HK-2 (cell line): Measurements from ENCODE around the gene HOXB3.

Experiments used
- DNase-seq: peaks from one replicate; pipeline ENCODE4 v3.0.0-alpha.2; 2018; ENCODE audit not compliant: unreplicated experiment

The HOXB3 gene

DNA sequence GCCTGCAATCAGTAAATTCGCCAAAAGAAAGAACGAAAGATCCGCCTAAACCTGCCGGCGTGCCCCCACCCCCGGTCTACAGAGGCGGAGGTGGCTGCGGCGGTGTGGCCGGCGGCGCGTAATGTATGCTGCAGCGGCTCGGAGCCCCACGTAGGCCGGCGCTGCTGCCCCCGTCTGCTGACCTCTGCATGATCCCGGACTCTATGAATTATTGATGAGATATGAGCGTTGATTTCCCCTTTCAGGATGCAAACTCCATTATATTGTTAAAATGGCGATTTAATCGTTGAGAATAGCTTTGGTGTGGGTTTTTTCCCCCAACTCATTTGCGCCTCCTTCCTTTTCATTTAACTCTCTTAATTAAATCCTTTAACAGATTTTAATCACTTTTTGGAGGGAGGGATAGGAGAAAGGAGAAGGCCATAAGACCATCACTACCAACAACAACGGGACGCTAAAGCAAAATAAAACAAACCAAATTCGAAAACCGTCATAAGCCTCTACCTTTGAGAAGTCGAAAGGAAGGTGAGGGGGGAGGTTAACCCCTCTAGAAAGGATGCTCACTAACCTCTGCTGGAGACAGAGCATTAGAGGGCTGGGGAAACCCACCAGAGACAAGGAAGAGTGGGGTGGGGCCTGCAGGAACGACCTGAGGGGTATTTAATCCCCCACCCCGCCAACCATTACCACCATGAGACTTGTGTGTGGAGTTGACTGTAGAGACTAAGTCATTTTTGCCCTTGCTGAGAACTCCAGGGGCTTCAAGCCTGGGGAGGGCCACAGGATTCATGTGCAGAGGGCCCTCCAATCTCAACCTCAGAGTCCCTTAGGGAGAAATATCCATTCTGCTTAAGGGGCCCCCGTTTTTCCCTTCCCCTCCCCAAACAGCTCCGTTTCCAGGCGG lies 3.4 kb downstream of the HOXB3 start:
- DNase-seq = no peak

DNA sequence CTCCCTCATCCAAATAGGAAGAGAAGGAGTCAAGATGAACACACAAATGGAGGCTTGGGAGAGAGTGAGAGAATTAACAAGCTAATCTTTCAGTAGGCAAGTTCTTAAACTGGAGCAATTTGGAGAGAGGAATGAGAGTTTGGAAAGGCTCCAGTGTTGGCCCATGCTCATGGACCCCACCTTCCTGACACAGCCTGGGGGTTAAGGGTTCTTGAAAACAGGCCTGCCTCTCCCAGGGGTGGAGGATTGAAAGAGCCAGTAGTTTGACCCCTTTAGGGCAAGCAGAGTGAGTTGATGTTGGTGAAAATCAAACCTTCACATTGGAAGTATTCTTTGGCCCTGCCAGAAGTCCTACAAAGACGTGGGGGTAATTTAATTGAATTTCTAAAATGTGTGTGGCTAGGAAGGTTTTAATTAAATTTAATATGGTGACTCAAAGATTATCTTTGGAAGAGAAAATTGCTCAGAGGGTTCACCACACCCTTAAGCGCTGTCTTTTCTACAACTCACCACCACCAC lies 5.8 kb downstream of the HOXB3 start:
- DNase-seq = no peak

DNA sequence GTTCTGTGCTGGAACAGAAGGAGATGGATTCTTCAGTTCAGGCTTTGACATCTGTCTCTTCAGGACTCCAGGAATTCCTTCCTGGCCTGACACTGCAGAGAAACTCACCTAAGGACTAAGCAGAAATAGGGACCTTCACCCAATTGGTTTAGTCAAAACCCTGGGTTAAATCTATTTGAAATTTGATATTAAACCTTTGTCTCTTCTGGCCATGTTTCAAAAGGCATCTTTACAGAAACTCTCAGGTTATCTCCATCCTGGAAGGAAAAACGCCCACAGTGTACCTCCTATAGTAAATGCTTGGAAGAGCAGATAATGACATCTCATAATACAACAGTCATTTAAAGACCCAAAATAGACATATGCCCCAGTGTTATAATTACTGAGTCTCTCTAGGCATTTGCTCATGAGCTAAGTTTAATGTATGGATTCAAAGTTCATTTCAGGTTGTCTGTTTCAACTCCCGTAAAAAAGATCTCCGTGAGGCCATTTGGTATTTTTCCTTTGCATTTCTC lies 6.3 kb downstream of the HOXB3 start:
- no peak for DNase-seq

DNA sequence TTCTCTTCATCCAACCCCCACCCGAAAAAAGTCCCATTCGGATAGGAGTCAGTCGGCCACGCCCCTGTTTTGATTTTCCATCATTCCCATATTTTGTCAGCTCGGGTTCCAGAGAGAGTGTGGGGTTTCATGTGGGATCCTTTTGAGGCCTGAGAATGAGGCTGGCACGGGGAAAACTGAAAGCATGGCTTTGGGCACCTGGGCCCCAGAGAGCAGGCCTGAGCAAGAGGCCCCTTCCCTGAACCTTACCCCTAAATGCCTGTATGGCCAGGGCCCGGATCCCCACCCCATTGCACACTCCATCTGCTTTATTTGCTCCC lies 7.3 kb downstream of the HOXB3 start:
- no peak for DNase-seq

DNA sequence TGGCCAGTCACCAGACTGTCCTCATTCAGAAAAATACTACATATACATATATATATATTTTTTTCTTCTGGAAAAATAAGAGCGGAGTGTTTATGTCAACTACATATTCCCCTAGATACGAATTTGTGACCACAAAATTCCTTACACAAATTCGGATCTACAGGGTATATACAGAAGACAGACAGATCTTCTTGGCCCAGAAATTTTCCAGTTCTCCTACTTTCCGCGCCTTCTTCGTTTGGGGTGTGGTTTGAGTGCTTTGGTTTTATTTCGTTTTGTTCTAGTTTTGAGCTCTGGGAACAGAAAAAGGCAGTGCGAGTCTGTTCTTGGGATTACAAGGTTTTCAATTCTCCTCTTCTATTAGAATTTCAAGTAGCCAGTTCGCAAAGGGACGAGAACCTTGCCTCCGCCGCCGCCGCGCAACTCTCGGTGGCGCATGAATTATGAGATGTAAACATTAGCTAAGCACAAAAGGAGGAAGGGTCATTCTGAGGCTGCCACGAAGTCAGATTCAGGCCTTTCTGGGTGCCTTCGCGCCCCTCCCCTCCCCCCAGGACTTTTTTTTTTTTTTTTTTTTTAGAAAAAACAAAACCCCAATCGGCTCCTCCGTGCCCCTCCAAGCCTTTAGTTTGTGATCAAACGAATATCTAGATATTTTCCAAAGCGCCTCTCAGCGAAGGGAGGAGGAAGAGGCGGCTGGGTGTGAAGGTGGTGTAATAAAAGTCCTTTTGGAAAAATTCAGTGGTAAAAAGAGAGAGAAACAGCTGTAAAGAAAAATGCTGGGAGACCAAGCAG lies 10.1 kb downstream of the HOXB3 start:
- DNase-seq = no peak

DNA sequence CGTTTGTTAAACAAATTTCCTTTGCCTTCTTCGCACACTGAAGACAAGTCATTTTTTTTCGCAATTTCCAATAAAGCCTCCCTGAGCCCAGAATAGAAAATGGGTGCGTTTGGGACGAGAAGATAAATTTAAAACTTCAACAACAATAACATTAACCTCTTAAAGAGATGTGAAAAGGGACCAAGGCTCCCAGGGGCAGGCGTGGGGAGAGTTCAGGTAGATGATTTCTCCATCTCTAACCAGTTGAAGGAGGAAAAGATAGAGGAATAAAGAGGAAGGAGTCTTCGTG lies 10.6 kb downstream of the HOXB3 start:
- DNase-seq = no peak

DNA sequence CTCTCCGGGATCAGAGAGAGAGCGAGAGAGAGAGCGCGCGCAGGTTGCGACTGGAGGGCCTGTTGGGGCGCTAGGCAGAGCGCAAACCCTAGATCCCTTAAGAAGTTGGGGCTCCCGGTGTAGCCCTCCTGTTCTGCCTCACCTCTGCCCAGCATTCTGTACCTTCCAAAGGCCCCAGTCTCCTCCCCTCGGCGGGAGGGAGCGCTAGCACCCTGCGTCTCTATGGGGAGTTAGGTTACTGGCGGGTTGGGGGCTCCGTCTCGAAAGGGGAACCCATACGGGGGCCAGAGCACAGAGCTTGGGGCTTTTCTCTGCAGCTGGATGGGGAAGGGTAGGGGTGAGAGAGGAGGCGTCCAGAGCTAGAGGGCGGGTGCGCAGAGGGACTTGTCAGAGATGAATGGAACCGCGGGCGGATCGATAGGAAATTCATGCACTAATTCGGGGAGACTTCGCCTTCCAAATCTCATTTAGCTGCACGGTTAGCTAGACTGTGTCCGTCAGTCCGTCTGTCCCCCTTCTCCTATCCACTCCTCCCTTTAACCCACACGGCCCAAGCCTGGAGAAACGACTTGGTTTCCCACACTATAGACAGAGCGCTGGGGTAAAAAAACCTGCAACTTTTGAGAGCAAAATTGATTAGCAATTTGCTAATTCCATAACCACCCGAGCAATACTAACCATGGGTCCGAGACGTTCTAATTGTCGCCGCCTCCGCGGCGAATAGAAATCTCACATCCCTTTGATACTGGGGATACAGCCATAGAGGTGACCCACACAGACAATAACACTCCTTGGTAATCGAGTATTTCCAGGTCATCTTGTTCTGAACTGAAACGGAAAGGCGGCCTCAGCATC lies 11.2 kb downstream of the HOXB3 start:
- no peak for DNase-seq

DNA sequence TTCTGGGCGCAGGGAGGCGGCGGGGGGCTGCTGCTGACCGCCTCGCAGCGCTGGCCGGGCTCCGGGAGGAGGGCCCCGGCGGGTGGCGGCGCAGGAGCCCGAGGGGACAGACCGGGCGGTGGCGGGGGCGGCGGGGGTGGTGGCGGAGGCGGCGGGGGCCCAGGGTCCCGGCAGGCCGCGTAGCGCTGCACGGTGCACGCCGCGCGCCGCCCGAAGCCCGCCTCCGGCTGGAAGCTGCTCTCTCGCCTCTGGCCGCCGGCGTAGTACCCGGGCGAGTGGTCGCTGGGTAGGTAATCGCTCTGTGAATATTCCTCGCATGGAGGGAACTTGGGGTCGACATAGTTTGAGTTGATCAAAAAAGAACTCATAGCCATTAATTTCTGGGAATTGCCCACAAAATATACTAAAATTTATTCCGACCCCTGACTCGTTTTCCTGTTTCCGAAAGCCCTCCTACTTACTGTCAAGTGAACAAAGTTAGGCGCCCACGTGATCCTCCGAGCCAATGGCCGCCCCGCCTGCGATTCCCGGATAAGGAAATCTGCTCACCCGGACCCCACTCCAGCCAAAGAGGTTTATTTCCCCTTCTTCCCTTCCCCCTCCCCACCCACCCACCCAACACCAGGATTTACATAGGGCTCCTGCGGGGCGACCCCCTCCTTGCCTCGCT lies 12.0 kb downstream of the HOXB3 start, which contains the start of gene HOXB4:
Gene HOXB4, minus strand, starts transcription at position 405 of the 670 bp plus-strand sequence. Its CDS starts 31 bp downstream, at position 374.
- peak; percentile 78 for DNase-seq

DNA sequence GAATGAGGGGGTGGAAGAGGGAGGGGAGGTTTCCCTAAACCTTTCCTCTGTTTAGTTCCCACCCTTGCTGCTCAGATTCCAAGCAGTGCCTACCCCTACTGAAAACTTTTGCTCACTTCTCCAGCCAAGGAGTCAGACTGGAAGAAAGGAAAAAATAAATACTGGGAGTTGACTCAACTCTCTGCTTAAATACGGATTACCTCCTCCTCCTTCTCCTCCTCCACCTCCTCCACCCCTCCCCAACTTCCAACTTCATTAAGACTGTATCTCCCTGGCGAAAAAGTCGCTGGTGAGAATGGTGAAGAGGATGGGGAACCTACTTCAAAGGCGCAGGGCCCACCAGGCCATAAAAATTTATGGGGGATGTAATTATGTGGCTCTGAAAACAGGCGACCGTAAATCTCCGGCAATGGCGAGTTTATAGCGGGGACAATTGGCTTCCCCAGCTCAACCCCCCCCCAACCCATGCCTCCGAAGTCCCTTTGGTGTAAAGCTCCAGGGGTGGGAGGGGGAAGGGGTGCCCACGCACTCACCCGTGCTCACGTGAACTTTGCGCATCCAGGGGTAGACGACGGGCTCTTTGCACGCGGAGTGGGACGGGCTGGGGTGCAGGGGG lies 12.6 kb downstream of the HOXB3 start:
- DNase-seq = peak; percentile 25

DNA sequence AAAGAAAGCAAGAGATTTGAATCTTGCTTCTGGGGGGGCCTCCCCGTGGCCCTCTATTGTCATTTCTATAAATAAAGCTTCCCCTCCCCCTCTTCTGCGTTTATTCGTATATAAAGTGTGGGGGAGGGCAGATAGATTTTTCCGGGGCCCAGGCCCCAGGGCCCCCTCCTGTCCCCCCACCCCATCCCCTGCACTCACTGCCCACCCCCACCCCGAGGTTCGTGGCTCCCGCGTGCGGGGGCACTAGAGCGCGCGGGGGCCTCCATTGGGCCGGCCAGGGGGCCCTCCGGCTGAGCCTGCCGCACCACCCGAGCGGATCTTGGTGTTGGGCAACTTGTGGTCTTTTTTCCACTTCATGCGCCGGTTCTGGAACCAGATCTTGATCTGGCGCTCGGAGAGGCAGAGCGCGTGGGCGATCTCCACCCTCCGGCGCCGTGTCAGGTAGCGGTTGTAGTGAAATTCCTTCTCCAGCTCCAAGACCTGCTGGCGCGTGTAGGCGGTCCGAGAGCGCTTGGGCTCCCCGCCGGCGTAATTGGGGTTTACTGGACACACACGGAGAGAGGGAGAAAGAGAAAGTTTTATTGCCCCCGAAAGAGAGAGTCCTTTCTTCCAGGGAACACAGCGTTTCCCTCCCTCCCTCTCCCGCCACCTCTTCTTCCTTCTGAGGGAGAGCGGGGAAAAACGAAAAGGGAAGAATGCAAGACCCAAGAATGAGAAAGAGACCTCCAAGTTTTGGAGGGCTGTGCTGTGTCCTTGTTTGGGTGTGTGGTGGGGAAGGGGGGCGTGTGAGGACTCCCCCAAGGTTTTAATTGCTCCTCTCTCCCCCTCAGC lies 13.3 kb downstream of the HOXB3 start:
- DNase-seq = peak; percentile 68

DNA sequence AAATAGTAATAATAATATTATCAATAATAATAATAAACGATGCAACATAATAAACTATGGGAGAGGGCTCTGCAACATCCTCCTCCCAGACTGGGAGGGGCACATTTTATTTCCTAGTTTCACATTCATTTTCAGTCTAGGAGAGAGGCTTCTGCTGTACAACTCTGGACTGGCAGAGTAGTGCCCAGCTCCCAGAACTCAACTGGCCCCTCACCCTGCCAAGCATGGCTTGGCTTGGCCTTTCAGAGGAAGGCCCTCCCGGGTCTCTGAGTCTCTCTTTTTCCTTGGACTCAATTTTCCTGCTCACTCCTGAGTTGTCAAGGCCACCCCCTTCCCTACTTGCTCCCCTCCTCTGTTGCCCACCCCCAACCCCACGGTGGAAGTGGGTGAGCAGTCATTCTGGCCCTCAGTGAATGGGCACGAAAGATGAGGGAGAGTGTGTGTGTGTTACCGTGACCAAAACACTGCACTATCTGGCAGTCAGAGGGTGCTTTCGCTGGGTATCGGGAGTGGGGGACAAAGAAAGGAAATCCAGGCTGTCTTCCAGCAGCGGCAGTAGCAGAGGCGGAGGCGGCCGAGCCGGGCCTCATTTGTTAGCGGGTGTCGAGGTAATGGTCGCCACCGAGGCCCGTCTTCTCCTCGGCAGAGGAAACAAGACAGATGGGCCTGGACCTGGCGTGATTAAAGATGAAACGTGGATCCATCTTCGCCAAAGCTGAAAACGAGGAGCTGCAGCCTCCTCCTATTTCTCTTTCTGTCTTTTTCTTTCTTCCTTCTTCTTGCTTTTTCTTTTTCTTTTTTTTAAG lies 14.2 kb downstream of the HOXB3 start:
- DNase-seq = no peak

DNA sequence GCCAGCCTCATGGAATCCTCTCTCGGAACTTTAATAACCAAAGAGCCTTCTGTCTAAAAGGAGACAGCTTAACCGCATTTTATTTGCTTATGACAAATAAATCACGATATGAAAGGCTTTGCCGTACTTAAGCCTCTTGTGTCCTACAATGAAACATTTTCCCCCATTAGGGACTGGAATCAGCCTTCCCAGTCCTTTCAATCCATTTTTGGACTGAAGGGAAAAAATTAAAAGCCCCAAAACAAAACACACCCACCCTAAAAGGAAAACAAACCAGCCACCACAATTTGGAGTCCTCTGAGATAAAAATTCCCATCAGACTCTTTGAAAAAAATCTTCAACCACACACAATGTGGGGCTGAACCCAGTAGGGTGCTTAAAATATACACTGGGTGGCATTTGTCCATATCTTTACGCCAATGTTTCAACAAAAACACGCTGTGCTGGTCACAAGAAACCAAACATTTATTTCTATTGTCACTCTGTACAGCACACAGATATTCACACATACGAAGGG lies 14.9 kb downstream of the HOXB3 start:
- DNase-seq = no peak

DNA sequence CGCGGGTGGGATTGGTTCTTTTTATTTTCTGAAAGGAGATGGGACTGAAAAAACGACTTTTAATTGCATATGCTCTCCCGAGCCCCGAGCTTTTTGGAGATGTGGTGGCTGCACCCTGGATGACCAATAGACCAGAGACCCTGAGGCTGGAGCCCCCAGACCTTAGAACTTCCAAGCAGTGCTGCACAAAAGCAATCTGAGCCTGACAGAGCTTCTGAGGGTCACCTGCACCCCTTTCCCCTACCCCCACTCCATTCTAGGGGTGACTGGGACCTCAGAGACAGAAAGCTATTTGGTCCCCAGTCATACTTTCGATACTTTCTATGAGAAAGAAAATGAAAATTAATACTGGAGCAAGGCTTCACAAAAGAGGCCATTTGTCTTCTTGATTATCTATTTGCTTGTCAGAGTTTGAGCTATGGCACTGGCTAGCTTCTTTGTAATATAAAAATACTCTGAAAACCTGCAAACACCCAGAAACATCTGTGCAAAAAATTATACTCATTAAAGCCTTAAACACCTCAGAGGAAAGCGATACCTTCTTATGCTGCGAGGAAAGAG lies 15.5 kb downstream of the HOXB3 start:
- no peak for DNase-seq

DNA sequence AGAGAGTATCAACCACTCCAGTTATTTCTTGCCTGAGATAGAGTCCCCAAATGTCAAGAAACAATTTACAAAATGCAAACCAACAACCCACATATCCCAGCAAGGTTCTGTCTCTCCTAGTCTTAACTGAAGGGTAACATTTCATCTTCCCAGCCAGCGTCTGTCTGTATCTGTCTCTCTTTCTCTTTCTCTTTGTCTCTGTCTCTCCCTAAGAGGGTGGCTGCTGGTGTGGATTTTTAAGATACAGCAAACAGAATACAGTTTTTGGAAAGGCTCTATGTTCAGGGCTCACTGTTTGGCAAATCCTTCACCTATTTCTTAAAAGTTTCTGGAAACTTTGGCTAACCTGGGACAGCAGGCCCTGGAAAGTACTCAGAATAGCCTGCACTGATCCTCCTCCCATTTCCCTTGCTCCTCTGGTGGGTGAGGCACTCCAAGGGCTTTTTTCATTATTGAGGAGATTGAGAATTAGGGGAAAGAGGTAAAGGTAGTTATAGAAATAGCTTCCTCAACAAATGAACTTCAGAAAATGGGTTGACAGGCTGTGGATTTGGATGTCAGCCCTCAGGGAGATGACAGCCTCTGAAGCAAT lies 18.1 kb downstream of the HOXB3 start:
- no peak for DNase-seq

DNA sequence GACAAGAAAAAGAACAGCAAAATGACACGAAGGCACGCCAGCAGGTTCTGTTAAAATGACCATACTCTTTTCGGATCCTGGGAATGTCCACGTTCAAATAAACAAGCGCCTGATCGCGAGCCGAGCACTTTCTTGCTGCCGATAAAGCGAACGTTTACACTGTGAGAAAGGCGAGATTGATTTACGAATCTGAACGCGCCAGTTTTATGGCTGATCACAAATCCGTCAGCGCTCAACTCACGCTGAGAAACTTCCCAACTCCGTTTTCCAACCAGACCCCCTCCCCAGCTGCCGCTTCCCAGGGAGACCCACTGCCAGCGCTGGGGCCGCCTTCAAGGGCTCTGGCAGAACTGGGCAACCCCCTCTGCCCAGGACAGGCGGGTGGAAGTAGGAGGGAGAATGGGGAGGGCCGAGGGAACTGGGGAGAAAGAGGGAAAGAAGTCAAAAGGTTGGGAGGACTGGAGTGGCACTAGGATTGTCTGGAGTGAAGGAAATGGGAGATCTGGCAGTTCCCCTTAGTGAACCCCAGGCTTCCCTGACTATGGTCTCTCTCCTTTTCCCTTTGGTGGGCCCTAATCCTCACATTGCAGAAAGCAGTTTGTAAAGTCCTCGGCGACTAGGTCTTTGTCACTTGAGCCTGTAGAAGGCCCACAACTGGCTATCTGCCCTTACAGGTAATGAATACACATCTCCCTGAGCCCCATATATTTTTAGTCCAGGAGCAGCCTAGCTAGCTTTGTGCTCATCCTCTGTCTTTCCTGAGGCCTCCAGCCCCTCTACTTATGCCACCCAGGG lies 18.8 kb downstream of the HOXB3 start:
- DNase-seq = no peak

DNA sequence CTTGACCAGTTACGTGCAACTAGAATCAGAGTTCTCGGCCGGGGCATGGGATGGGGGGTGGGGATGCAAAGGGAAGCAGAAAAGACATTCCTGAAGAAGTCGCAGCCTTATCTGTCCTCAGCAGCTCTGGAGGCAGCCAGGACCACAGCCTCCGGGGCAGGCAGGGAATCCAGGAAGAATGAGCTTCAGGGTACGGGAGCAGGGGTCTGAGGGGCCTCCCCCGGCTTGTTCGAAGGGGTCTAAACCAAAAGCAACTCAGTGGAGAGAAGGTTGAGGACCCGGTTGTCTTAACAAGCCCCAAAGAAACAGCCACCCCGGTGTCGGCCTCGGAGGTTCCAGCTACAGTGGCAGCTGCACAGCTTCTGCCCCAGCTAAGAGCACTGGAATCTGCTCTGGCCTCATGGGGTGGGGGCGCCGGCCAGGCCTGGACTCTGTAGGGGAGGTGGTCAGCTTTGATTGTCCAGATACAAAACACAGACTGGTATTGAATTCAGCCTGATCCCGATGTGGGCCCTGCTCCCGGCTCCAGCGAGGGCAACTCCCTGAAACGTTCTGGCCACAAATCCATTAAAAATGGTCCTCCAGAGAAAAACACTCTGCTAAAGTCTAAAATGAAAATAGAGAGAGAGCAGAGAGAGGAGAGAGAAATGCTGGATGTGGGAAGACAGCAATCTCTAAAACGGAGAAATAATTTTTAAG lies 19.6 kb downstream of the HOXB3 start:
- no peak for DNase-seq
